B cell (primary cell): ENCODE results near the gene HHLA2. TPM values are rescaled to one million over a fixed set of nuclear protein-coding genes. Genes with fewer than 3 reads are reported as not detected.
A peak's percentile ranks its signal among the peaks of the same experiment; 100 is the strongest.

ENCODE experiments used
- ATAC-seq: fragments of 200-7000 bp; cut with Tn5 transposase; one replicate; pipeline ENCODE4 v1.10.0; 2021; ENCODE audit warnings: low read depth, mild to moderate bottlenecking, moderate number of reproducible peaks, moderate library complexity
- CTCF ChIA-PET: fragments of 350-600 bp; sonication (Branson Sonifier 250); formaldehyde crosslinking; loops from one replicate; lab custom pipeline; 2021; ENCODE audit warnings: antibody characterized with exemption, inconsistent platforms; lab: Charles Lee
- POLR2A ChIA-PET: fragments of 350-600 bp; sonication (Branson Sonifier 250); formaldehyde crosslinking; loops from one replicate; lab custom pipeline; 2021; ENCODE audit warnings: antibody characterized with exemption; lab: Charles Lee
- DNase-seq: peaks from one replicate; pipeline ENCODE4 v3.0.0; 2013
- H2AFZ ChIP-seq: 2 replicates; pipeline ENCODE4 v1.6.1; 2012; ENCODE audit warnings: mild to moderate bottlenecking, low read depth, low read length; ENCODE audit not compliant: insufficient read depth, poor library complexity, severe bottlenecking
- H3K27ac ChIP-seq, 2 donors: 1 replicate in 1 of 2; 2 replicates in 1 of 2; pipeline ENCODE4 v1.5.1; 2012 to 2013; ENCODE audit warnings: low read length in 2 of 2, mild to moderate bottlenecking in 2 of 2, moderate library complexity in 1 of 2
- H3K27me3 ChIP-seq, 4 experiments: fragments of 200-600 bp in 1 of 4; sonication (generic) in 1 of 4; replicated peaks in 1 of 4; 1 replicate in 2 of 4; 2 replicates in 2 of 4; pipeline versions ENCODE4 v1.6.1 to v1.7.0; 2013 to 2016; ENCODE audit warnings: low read length in 3 of 4, mild to moderate bottlenecking in 2 of 4, mixed read lengths in 1 of 4, moderate library complexity in 1 of 4; ENCODE audit not compliant: insufficient read depth in 4 of 4, control insufficient read depth in 3 of 4; ENCODE audit errors: control extremely low read depth in 1 of 4
- H3K36me3 ChIP-seq, 2 experiments: replicated peaks in 1 of 2; 1 replicate in 1 of 2; 2 replicates in 1 of 2; pipeline versions ENCODE4 v1.6.1 to v1.7.1; 2013; ENCODE audit warnings: low read length in 1 of 2; ENCODE audit not compliant: insufficient read depth in 2 of 2, control insufficient read depth in 1 of 2; ENCODE audit errors: control extremely low read depth in 1 of 2, extremely low read depth in 1 of 2
- H3K4me1 ChIP-seq, 2 donors: fragments of 200-600 bp in 1 of 2; sonication (generic) in 1 of 2; 1 replicate in 1 of 2; 2 replicates in 1 of 2; pipeline versions ENCODE4 v1.5.1 to v1.6.1; 2013 to 2017; ENCODE audit warnings: low read length in 2 of 2; ENCODE audit not compliant: control insufficient read depth in 2 of 2, insufficient read depth in 2 of 2
- H3K4me2 ChIP-seq: replicated peaks from 2 replicates; pipeline ENCODE3; 2012; ENCODE audit warnings: mild to moderate bottlenecking, low read depth, low read length; ENCODE audit not compliant: poor library complexity, severe bottlenecking
- H3K4me3 ChIP-seq, 5 experiments: fragments of 200-600 bp in 1 of 5; sonication (generic) in 1 of 5; 1 replicate in 3 of 5; 2 replicates in 2 of 5; pipeline versions ENCODE4 v1.5.1 to v1.7.0; 2011 to 2016; ENCODE audit warnings: low read length in 4 of 5, mild to moderate bottlenecking in 4 of 5, low read depth in 2 of 5, control low read depth in 1 of 5, moderate library complexity in 1 of 5; ENCODE audit not compliant: insufficient read depth in 1 of 5; ENCODE audit errors: control extremely low read depth in 1 of 5, extremely low read depth in 1 of 5
- H3K79me2 ChIP-seq: fragments of 200-600 bp; sonication (generic); one replicate; pipeline ENCODE4 v1.6.0; 2016; ENCODE audit warnings: low read length; ENCODE audit not compliant: control insufficient read depth, insufficient read depth
- H3K9ac ChIP-seq: fragments of 200-600 bp; sonication (generic); 2 replicates; pipeline ENCODE4 v1.6.1; 2017; ENCODE audit warnings: mild to moderate bottlenecking, low read length, moderate library complexity
- H3K9me3 ChIP-seq, 3 donors: one replicate each; pipeline versions ENCODE4 v1.6.1 to v1.7.1; 2013; ENCODE audit warnings: low read length in 2 of 3; ENCODE audit not compliant: control insufficient read depth in 2 of 3, insufficient read depth in 1 of 3; ENCODE audit errors: control extremely low read depth in 1 of 3
- H4K20me1 ChIP-seq: 2 replicates; pipeline ENCODE4 v1.6.0; 2012; ENCODE audit warnings: mild to moderate bottlenecking, low read length; ENCODE audit not compliant: insufficient read depth, control insufficient read depth, poor library complexity, severe bottlenecking
- H3K27ac Mint-ChIP-seq: one replicate; pipeline ENCODE4 v1.8.0; 2021; ENCODE audit warnings: mixed read lengths
- H3K27me3 Mint-ChIP-seq: one replicate; pipeline ENCODE4 v1.8.0; 2021; ENCODE audit warnings: mixed read lengths
- H3K4me1 Mint-ChIP-seq: one replicate; pipeline ENCODE4 v1.8.0; 2021; ENCODE audit warnings: mixed read lengths
- H3K4me3 Mint-ChIP-seq: one replicate; pipeline ENCODE4 v1.8.0; 2021; ENCODE audit warnings: mixed read lengths
- H3K9me3 Mint-ChIP-seq: one replicate; pipeline ENCODE4 v1.8.0; 2022; ENCODE audit warnings: mixed read lengths; ENCODE audit not compliant: insufficient read depth
- CTCF ChIP-seq: fragments of 200-600 bp; IDR thresholded peaks from one replicate; pipeline ENCODE4 v1.8.0; 2022; ENCODE audit warnings: antibody characterized with exemption, mild to moderate bottlenecking
- EZH2 ChIP-seq: IDR thresholded peaks from 2 replicates; pipeline ENCODE4 v1.6.1; 2012; ENCODE audit warnings: borderline replicate concordance, low read depth, mild to moderate bottlenecking, moderate library complexity, low read length; ENCODE audit not compliant: insufficient read depth, poor library complexity, severe bottlenecking
- WGBS: methylation state at CpG from one replicate; pipeline ENCODE4 v1.1.5; 2013; ENCODE audit warnings: missing lambda C conversion rate; ENCODE audit not compliant: insufficient coverage; 5-methylcytosine and 5-hydroxymethylcytosine counted together
- intact Hi-C: fragments of 100-400 bp; cut with micrococcal nuclease; formaldehyde crosslinking; loops from one replicate; pipeline ENCODE4 v1.10.0; 2022
- polyA plus RNA-seq: library from polyadenylated mRNA; depleted of rRNA; stranded (reverse); fragments of >200 nt; gene quantifications from 2 replicates; pipeline ENCODE4 v1.2.3, GENCODE V29; 2012
- total RNA-seq, 2 donors: library from RNA; stranded (reverse); fragments of 120-200 nt in 1 of 2; gene quantifications; 1 replicate in 1 of 2; 2 replicates in 1 of 2; pipeline versions ENCODE4 v1.2.3 to v1.2.4, GENCODE V29; 2013 to 2022

Gene HHLA2
- total and polyA plus RNA-seq, 2 donors (not counting 1 experiment from before 2014, with no cell fraction given), result 0.84 TPM

- ChIA-PET CTCF (no interaction called here), POLR2A (no interaction called here)
- H3K4me3 ChIP-seq, result no peak overlapping the region
- H3K9ac ChIP-seq, result no peak overlapping the region
- no peaks in the 10 kb centered on the region for H3K79me2 ChIP-seq
- no peak overlapping the region for H3K4me2 ChIP-seq
- Mint-ChIP-seq H3K27me3 (peaks cover 4% of the 10 kb centered on the region), H3K4me1 (peaks cover 8% of the 10 kb centered on the region), H3K27ac (no peak overlapping the region), H3K4me3 (no peak overlapping the region), H3K9me3 (no peaks in the 10 kb centered on the region)
- no peak overlapping the region for H2AFZ ChIP-seq
- TF ChIP-seq EZH2 (no peak), CTCF (no peak)
- DNase-seq, result no peak
- H3K36me3 ChIP-seq, result no peaks in the 10 kb centered on the region
- no peak overlapping the region for H3K27ac ChIP-seq
- ATAC-seq, result no peak
- intact Hi-C loops, result no loop called here
- no peaks in the 10 kb centered on the region for H3K27me3 ChIP-seq
- H4K20me1 ChIP-seq, result no peaks in the 10 kb centered on the region
- 100% methylated on average over 1 of the region's 1 CpG for WGBS
- peaks cover 0 to 5% of the 10 kb centered on the region in 2 donors for H3K4me1 ChIP-seq
- H3K9me3 ChIP-seq, result peaks cover 0 to 3% (median 0%) of the 10 kb centered on the region in 3 donors
Observed at GRCh38 chr3:108305484-108306172, 9.3 kb downstream of the HHLA2 start.

GRCh38 chr3:108311797-108312196 lies 15.4 kb downstream of the HHLA2 start:
- Histone ChIP-seq H2AFZ (peak overlapping the region; percentile 30), H3K9ac (no peak overlapping the region), H3K27me3 (no peaks in the 10 kb centered on the region), H3K27ac (no peak overlapping the region), H3K4me3 (no peak overlapping the region), H3K9me3 (peaks cover 0 to 3% (median 0%) of the 10 kb centered on the region in 3 donors), H3K4me1 (no peaks in the 10 kb centered on the region), H4K20me1 (no peaks in the 10 kb centered on the region), H3K79me2 (no peaks in the 10 kb centered on the region), H3K4me2 (peak overlapping the region; percentile 5), H3K36me3 (no peaks in the 10 kb centered on the region)
- Mint-ChIP-seq H3K4me3 (no peak overlapping the region), H3K9me3 (no peaks in the 10 kb centered on the region), H3K27me3 (peaks cover 4% of the 10 kb centered on the region), H3K4me1 (peaks cover 7% of the 10 kb centered on the region), H3K27ac (no peak overlapping the region)
- ChIA-PET POLR2A (no interaction called here), CTCF (no interaction called here)
- intact Hi-C loops, result no loop called here
- DNase-seq, result peak; percentile 15
- 20% methylated on average over 1 of the region's 5 CpGs for WGBS
- TF ChIP-seq CTCF (no peak), EZH2 (no peak)
- no peak for ATAC-seq
